GM18511 (cell line): ENCODE results near the gene COL8A1.

Source experiments
- ATAC-seq: cut with Tn5 transposase; IDR thresholded peaks from one replicate; pipeline ENCODE4 v1.9.1; 2021; ENCODE audit warnings: mild to moderate bottlenecking, moderate library complexity; ENCODE audit not compliant: unreplicated experiment

COL8A1 gene

GRCh38 chr3:99668044-99668443 is 29.6 kb downstream of the COL8A1 start:
- no peak for ATAC-seq

GRCh38 chr3:99669879-99670555 is 31.6 kb downstream of the COL8A1 start:
- ATAC-seq = no peak

GRCh38 chr3:99670556-99670950 is 32.2 kb downstream of the COL8A1 start:
- ATAC-seq = no peak

- ATAC-seq = no peak
Measured at GRCh38 chr3:99674086-99674789, 35.8 kb downstream of the COL8A1 start.

- ATAC-seq = no peak
Measured at GRCh38 chr3:99678023-99678422, 39.6 kb downstream of the COL8A1 start.

GRCh38 chr3:99678896-99679295 is 40.5 kb downstream of the COL8A1 start:
- ATAC-seq = no peak

GRCh38 chr3:99681512-99681911 is 43.1 kb downstream of the COL8A1 start:
- ATAC-seq = peak; percentile 88

- no peak for ATAC-seq
Measured at GRCh38 chr3:99681976-99682375, 43.6 kb downstream of the COL8A1 start.

GRCh38 chr3:99683465-99683864 is 45.1 kb downstream of the COL8A1 start:
- ATAC-seq = no peak

- ATAC-seq = no peak
Measured at GRCh38 chr3:99683876-99684275, 45.5 kb downstream of the COL8A1 start.

GRCh38 chr3:99684644-99685043 is 46.2 kb downstream of the COL8A1 start:
- no peak for ATAC-seq

- ATAC-seq = no peak
Measured at GRCh38 chr3:99686469-99686868, 48.1 kb downstream of the COL8A1 start.

GRCh38 chr3:99686955-99687612 is 48.7 kb downstream of the COL8A1 start:
- peak; percentile 81 for ATAC-seq

- no peak for ATAC-seq
Measured at GRCh38 chr3:99690761-99691369, 52.5 kb downstream of the COL8A1 start.

GRCh38 chr3:99693636-99694035 is 55.2 kb downstream of the COL8A1 start:
- no peak for ATAC-seq

GRCh38 chr3:99696497-99696896 is 58.1 kb downstream of the COL8A1 start:
- no peak for ATAC-seq

GRCh38 chr3:99697250-99697649 is 58.9 kb downstream of the COL8A1 start:
- no peak for ATAC-seq

GRCh38 chr3:99698932-99699331 is 60.5 kb downstream of the COL8A1 start:
- ATAC-seq = no peak

GRCh38 chr3:99699841-99700240 is 61.4 kb downstream of the COL8A1 start:
- no peak for ATAC-seq

GRCh38 chr3:99700631-99701268 is 62.4 kb downstream of the COL8A1 start:
- no peak for ATAC-seq
